DND-41 (cell line): ENCODE measurements around the gene CTBP2.

Experiments
- EZH2 ChIP-seq: IDR thresholded peaks from 3 replicates; pipeline ENCODE4 v1.6.1; 2012; ENCODE audit warnings: borderline replicate concordance, low read depth, mild to moderate bottlenecking, moderate library complexity, low read length, inconsistent platforms; ENCODE audit not compliant: severe bottlenecking
- TF ChIP-seq, protein P1 (sequence below): IDR thresholded peaks from 2 replicates; pipeline ENCODE4 v1.5.1; 2012; ENCODE audit warnings: borderline replicate concordance, low read length, moderate library complexity, mild to moderate bottlenecking; ENCODE audit not compliant: poor library complexity, severe bottlenecking; ENCODE audit errors: extremely low read depth

DNA sequence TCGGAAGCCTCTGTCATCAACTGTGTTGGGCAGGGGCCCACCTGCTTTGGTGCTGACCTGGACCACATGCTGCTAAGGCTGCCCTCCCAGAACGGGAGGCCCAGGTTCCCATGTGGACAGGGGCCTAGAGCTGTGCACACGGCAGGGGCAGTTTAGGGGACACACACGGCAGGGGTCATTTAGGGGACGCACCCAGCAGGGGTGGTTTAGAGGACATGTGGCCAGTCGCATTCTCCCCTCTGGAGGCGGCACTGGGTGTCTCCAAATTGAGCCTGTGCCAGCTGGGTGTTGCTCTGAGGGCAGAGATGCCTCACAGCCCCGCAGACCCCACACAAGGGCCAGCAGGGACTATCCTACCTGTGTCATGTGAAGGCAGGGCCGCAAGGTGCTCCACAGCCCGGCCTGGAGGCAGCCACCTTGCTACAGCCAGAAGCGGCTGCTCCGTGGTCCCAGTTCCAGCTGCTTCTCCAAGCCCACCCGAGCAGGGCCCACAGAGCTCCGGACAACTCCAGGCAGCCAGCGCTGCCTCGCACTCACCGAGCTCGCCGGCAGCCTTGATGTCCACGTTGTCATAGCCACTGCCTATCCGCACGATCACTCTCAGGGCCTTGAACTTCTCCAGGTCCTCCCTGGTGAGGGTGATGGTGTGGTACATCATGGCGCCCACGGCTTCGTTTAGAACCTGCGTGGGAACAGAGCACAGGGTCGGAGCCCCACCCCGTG, 157.8 kb downstream of the CTBP2 start:
- TF ChIP-seq, protein P1, sequence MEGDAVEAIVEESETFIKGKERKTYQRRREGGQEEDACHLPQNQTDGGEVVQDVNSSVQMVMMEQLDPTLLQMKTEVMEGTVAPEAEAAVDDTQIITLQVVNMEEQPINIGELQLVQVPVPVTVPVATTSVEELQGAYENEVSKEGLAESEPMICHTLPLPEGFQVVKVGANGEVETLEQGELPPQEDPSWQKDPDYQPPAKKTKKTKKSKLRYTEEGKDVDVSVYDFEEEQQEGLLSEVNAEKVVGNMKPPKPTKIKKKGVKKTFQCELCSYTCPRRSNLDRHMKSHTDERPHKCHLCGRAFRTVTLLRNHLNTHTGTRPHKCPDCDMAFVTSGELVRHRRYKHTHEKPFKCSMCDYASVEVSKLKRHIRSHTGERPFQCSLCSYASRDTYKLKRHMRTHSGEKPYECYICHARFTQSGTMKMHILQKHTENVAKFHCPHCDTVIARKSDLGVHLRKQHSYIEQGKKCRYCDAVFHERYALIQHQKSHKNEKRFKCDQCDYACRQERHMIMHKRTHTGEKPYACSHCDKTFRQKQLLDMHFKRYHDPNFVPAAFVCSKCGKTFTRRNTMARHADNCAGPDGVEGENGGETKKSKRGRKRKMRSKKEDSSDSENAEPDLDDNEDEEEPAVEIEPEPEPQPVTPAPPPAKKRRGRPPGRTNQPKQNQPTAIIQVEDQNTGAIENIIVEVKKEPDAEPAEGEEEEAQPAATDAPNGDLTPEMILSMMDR, result no peak
- no peak for TF ChIP-seq EZH2
